GM12891 (cell line): ENCODE data around the gene C1QTNF12.

Source experiments
- PAX5 ChIP-seq: IDR thresholded peaks from 2 replicates; pipeline ENCODE4 v1.6.1; 2011; ENCODE audit warnings: low read length, moderate library complexity, mild to moderate bottlenecking; ENCODE audit not compliant: insufficient read depth, severe bottlenecking
- POLR2A ChIP-seq: IDR thresholded peaks from 2 replicates; pipeline ENCODE4 v1.6.1; 2011; ENCODE audit warnings: low read depth, low read length, control low read depth
- POLR2AphosphoS5 ChIP-seq: IDR thresholded peaks from 2 replicates; pipeline ENCODE4 v1.6.1; 2011; ENCODE audit warnings: low read depth, low read length, control low read depth
- SPI1 ChIP-seq: IDR thresholded peaks from 2 replicates; pipeline ENCODE4 v1.6.1; 2011; ENCODE audit warnings: low read depth, low read length, control low read depth
- TAF1 ChIP-seq: IDR thresholded peaks from 2 replicates; pipeline ENCODE4 v1.6.1; 2011; ENCODE audit warnings: low read depth, low read length, control low read depth

DNA sequence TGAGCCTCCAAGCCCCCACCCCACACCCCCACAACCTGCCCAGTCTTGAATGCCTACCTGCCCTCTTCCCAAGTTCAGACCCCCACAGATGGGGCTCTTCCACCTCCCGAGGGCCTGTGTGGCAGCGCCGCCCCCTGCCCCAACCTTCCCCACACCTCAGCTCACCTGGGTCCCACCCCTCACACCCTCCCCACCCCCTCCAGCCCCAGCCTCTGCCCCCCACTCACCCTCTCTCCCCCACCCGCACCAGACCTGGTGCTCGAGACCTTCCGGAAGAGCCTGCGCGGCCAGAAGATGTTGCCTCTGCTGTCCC, 49.4 kb downstream of the C1QTNF12 start:
- TF ChIP-seq PAX5, result no peak
- TF ChIP-seq TAF1, result no peak
- TF ChIP-seq POLR2A, result no peak
- no peak for TF ChIP-seq POLR2AphosphoS5
- TF ChIP-seq SPI1, result no peak
